Measurements from ENCODE around the gene PCED1B. TPM values are rescaled to one million over a fixed set of nuclear protein-coding genes. Genes with fewer than 3 reads are reported as not detected.

Gene PCED1B
- total RNA-seq, 1 experiment from 2014 or later, result 3.3 TPM

DNA sequence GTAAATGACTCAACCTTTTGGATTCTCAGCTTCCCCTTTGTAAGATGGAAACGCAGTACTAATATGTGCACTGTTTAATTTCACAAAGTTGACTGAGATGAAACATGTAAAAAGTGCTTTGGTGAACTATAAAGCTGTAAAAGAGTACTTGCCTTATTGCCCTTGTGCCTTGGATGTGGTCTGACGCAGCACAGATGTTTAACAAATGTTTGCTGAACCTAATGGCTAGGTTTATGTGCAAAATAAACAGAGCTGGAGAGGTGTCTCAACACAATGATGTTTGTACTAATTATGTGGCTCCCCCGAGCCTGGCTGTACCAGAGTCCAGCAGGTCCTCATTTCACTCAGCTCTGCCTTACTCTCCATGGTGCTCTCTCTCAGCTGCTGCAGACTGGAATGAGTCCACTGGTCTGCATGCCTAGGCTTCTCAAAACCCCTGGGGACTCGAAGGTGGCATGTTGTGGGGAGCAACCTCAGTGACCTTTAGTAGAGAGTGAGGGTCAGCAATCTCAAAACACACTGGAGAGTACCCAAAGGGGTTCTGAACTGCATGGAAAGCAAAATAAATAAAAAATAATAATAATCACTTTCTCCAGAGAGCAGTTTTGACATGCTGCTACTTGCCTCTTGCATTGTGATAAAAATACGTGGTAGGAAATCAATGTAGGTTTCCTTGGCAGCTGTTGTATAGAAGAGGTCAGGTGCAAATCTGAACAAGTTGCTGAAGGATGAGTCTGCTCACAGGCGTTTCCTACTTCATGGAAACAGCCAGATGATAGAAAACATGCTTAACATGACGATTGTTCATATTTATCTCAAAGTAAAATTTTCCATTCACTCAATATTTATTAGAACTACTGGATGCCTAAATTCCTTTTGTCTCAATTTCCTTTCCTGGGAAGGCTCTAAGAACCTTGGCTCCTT is 8.9 kb downstream of the PCED1B start:
- H2AFZ ChIP-seq (ENCODE audit: low read length), result no peak overlapping the region
- no peak overlapping the region for H3K27ac ChIP-seq (ENCODE audit: insufficient read length, low read depth, low read length)
- no peak overlapping the region for H4K91ac ChIP-seq (ENCODE audit: insufficient read length, low read depth, low read length)
- TF ChIP-seq, protein P1, sequence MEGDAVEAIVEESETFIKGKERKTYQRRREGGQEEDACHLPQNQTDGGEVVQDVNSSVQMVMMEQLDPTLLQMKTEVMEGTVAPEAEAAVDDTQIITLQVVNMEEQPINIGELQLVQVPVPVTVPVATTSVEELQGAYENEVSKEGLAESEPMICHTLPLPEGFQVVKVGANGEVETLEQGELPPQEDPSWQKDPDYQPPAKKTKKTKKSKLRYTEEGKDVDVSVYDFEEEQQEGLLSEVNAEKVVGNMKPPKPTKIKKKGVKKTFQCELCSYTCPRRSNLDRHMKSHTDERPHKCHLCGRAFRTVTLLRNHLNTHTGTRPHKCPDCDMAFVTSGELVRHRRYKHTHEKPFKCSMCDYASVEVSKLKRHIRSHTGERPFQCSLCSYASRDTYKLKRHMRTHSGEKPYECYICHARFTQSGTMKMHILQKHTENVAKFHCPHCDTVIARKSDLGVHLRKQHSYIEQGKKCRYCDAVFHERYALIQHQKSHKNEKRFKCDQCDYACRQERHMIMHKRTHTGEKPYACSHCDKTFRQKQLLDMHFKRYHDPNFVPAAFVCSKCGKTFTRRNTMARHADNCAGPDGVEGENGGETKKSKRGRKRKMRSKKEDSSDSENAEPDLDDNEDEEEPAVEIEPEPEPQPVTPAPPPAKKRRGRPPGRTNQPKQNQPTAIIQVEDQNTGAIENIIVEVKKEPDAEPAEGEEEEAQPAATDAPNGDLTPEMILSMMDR (conservative IDR thresholded peaks at IDR 0.05), result no peak
- Mint-ChIP-seq H3K36me3 (ENCODE audit: insufficient read depth in 1 of 3, low read depth in 3 of 3) (no peaks in the 10 kb centered on the region), H3K4me3 (no peak overlapping the region), H3K4me1 (peaks cover 17 to 42% of the 10 kb centered on the region in 2 experiments), H3K27me3 (ENCODE audit: low read depth) (no peaks in the 10 kb centered on the region), H3K27ac (peak overlapping the region in 2 of 3 experiments; percentile 41 to 49; a peak in 2 of 7 replicates), H3K9me3 (no peaks in the 10 kb centered on the region)
- H2AK5ac ChIP-seq (ENCODE audit: insufficient read length, low read length), result no peak overlapping the region
- H2BK15ac ChIP-seq (ENCODE audit: low read depth, low read length), result no peak overlapping the region
- no peak for DNase-seq
- no peak overlapping the region for H3K9ac ChIP-seq (ENCODE audit: extremely low read depth, insufficient read length, low read length)
- no peak overlapping the region for H3T11ph ChIP-seq (ENCODE audit: low read length)
- H2BK5ac ChIP-seq (ENCODE audit: insufficient read length, low read length), result no peak overlapping the region
- no peak overlapping the region for H3K56ac ChIP-seq (ENCODE audit: insufficient read length, low read depth, low read length)
- H3K14ac ChIP-seq (ENCODE audit: insufficient read depth, low read length), result no peak overlapping the region
- no peak overlapping the region for H3K23ac ChIP-seq (ENCODE audit: insufficient read length, low read depth, low read length)
- H3K9me3 ChIP-seq (ENCODE audit: control insufficient read depth, low read depth, low read length), result no peaks in the 10 kb centered on the region
- H4K20me1 ChIP-seq (ENCODE audit: control insufficient read depth, insufficient read depth, insufficient read length), result no peaks in the 10 kb centered on the region
- H2BK12ac ChIP-seq (ENCODE audit: insufficient read length, low read depth, low read length), result no peak overlapping the region
- H3K18ac ChIP-seq (ENCODE audit: insufficient read length, low read depth, low read length), result no peak overlapping the region
- H3K4me2 ChIP-seq (ENCODE audit: insufficient read depth, insufficient read length, low read length), result no peak overlapping the region
- H4K5ac ChIP-seq (ENCODE audit: insufficient read length, low read depth, low read length), result no peak overlapping the region
- H3K27me3 ChIP-seq (ENCODE audit: insufficient read depth, low read length), result no peaks in the 10 kb centered on the region
- no CpG with 5 or more reads among the region's 7 CpGs for WGBS (ENCODE audit: extremely low coverage, insufficient read length, low lambda C conversion rate)
- H2BK20ac ChIP-seq (ENCODE audit: low read depth, low read length, poor library complexity, severe bottlenecking), result no peak overlapping the region
- H3K4ac ChIP-seq (ENCODE audit: low read depth, low read length), result no peak overlapping the region
- H3K23me2 ChIP-seq (ENCODE audit: insufficient read length, low read depth, low read length, poor library complexity, severe bottlenecking), result no peaks in the 10 kb centered on the region
- peak overlapping the region; percentile 69 for H2BK120ac ChIP-seq (ENCODE audit: low read depth, low read length, poor library complexity, severe bottlenecking)
- H3K79me1 ChIP-seq (ENCODE audit: insufficient read depth, low read depth, low read length, poor library complexity, severe bottlenecking), result no peaks in the 10 kb centered on the region
- no peaks in the 10 kb centered on the region for H3K79me2 ChIP-seq (ENCODE audit: insufficient read depth, low read length)
- no peaks in the 10 kb centered on the region; the same call in 1 of the 2 replicates for H3K4me1 ChIP-seq (ENCODE audit: insufficient read depth, low read length)
- H4K8ac ChIP-seq (replicated peaks; ENCODE audit: insufficient read length, low read depth, low read length), result no peak overlapping the region
